ENCODE measurements around the gene RBM19. TPM values are rescaled to one million over a fixed set of nuclear protein-coding genes. Genes with fewer than 3 reads are reported as not detected.

Gene RBM19
- total RNA-seq, 1 experiment from 2014 or later: 29.2 TPM

GRCh38 chr12:113873740-113874139, 92.4 kb downstream of the RBM19 start:
- no TSS peak for BruUV-seq (replicated peaks)
- Mint-ChIP-seq H3K4me1 (ENCODE audit: insufficient read depth, unreplicated experiment) (no peaks in the 10 kb centered on the region), H3K9me3 (ENCODE audit: unreplicated experiment) (no peaks in the 10 kb centered on the region), H3K4me3 (ENCODE audit: unreplicated experiment) (no peak overlapping the region), H3K36me3 (ENCODE audit: insufficient read depth, unreplicated experiment) (peaks cover 25% of the 10 kb centered on the region), H3K27ac (ENCODE audit: low read depth, unreplicated experiment) (no peak overlapping the region), H3K27me3 (ENCODE audit: insufficient read depth, unreplicated experiment) (no peaks in the 10 kb centered on the region)
- TF ChIP-seq, protein P1, sequence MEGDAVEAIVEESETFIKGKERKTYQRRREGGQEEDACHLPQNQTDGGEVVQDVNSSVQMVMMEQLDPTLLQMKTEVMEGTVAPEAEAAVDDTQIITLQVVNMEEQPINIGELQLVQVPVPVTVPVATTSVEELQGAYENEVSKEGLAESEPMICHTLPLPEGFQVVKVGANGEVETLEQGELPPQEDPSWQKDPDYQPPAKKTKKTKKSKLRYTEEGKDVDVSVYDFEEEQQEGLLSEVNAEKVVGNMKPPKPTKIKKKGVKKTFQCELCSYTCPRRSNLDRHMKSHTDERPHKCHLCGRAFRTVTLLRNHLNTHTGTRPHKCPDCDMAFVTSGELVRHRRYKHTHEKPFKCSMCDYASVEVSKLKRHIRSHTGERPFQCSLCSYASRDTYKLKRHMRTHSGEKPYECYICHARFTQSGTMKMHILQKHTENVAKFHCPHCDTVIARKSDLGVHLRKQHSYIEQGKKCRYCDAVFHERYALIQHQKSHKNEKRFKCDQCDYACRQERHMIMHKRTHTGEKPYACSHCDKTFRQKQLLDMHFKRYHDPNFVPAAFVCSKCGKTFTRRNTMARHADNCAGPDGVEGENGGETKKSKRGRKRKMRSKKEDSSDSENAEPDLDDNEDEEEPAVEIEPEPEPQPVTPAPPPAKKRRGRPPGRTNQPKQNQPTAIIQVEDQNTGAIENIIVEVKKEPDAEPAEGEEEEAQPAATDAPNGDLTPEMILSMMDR (IDR thresholded peaks at IDR 0.05; ENCODE audit: unreplicated experiment): no peak
- ChIA-PET CTCF (no interaction called here), POLR2A (no interaction called here)
- intact Hi-C loops (cut with micrococcal nuclease): no loop called here
- no peak for DNase-seq (ENCODE audit: unreplicated experiment)

DNA sequence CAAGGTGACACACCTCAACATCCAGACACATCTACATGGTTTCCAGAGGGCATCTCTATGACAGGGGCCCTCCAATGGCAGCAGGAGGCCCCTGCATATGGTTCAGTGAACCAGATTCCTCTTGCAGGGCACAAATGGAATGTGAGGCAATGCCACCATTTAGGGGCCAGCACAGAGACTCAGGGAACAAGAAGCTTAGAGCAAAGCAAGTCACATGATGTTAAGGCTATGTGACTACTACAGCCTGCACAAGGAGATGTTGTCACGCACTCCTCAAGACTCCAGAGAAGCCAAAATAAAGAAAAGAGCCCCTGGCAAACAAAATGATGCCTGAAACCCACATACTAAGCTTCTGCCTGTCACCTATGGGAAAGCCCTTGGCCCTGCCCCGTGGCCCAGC, 95.2 kb downstream of the RBM19 start:
- TF ChIP-seq, protein P1 (IDR thresholded peaks at IDR 0.05; ENCODE audit: unreplicated experiment): no peak
- POLR2A ChIA-PET: no interaction called here
- Mint-ChIP-seq H3K4me1 (ENCODE audit: insufficient read depth, unreplicated experiment) (no peaks in the 10 kb centered on the region), H3K27ac (ENCODE audit: low read depth, unreplicated experiment) (no peak overlapping the region), H3K4me3 (ENCODE audit: unreplicated experiment) (no peak overlapping the region), H3K36me3 (ENCODE audit: insufficient read depth, unreplicated experiment) (peaks cover 19% of the 10 kb centered on the region), H3K27me3 (ENCODE audit: insufficient read depth, unreplicated experiment) (no peaks in the 10 kb centered on the region), H3K9me3 (ENCODE audit: unreplicated experiment) (no peaks in the 10 kb centered on the region)
- CTCF ChIA-PET: no interaction called here
- no peak for DNase-seq (ENCODE audit: unreplicated experiment)
- intact Hi-C loops (cut with micrococcal nuclease): no loop called here
- no TSS peak for BruUV-seq (replicated peaks)

DNA sequence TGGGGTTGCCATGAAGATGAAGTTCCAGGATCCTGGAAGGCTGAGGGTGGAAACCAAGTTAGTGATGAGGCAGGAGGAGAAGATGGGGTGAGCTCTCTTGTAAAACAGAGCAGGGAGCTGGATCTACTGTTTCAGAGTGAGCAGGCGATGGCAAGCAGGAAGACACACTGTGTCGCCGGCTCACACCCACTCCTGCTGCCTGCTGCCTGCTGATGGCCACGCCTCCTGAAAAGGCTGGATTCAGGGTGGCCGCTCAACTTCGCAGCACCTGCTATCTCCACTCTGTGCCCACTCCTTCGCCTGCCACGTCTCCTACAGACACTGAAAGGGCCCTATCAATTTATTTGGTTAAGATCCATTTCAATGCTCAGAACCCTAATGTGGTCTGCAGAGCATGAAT, 96.1 kb downstream of the RBM19 start:
- no peak overlapping the region for H3K27ac Mint-ChIP-seq (ENCODE audit: low read depth, unreplicated experiment)
- intact Hi-C loops (cut with micrococcal nuclease): no loop called here
- ChIA-PET CTCF (interaction anchor here (0.6 kb wide), 2 partner anchors 290 to 1216 kb away, joined by 3 read pairs; no protein-coding TSS in a partner anchor), POLR2A (no interaction called here)
- TF ChIP-seq, protein P1 (IDR thresholded peaks at IDR 0.05; ENCODE audit: unreplicated experiment): no peak
- H3K27me3 Mint-ChIP-seq (ENCODE audit: insufficient read depth, unreplicated experiment): no peaks in the 10 kb centered on the region
- DNase-seq (ENCODE audit: unreplicated experiment): no peak
- no peak overlapping the region for H3K4me3 Mint-ChIP-seq (ENCODE audit: unreplicated experiment)
- BruUV-seq (replicated peaks): no TSS peak
- H3K36me3 Mint-ChIP-seq (ENCODE audit: insufficient read depth, unreplicated experiment): peaks cover 21% of the 10 kb centered on the region
- no peaks in the 10 kb centered on the region for H3K9me3 Mint-ChIP-seq (ENCODE audit: unreplicated experiment)
- no peaks in the 10 kb centered on the region for H3K4me1 Mint-ChIP-seq (ENCODE audit: insufficient read depth, unreplicated experiment)

- TF ChIP-seq, protein P1 (IDR thresholded peaks at IDR 0.05; ENCODE audit: unreplicated experiment): no peak
- ChIA-PET POLR2A (no interaction called here), CTCF (no interaction called here)
- no TSS peak for BruUV-seq (replicated peaks)
- intact Hi-C loops (cut with micrococcal nuclease): no loop called here
- H3K4me3 Mint-ChIP-seq (ENCODE audit: unreplicated experiment): no peak overlapping the region
- no peak for DNase-seq (ENCODE audit: unreplicated experiment)
- no peak overlapping the region for H3K27ac Mint-ChIP-seq (ENCODE audit: low read depth, unreplicated experiment)
- peaks cover 13% of the 10 kb centered on the region for H3K36me3 Mint-ChIP-seq (ENCODE audit: insufficient read depth, unreplicated experiment)
- H3K9me3 Mint-ChIP-seq (ENCODE audit: unreplicated experiment): no peaks in the 10 kb centered on the region
- H3K4me1 Mint-ChIP-seq (ENCODE audit: insufficient read depth, unreplicated experiment): no peaks in the 10 kb centered on the region
- no peaks in the 10 kb centered on the region for H3K27me3 Mint-ChIP-seq (ENCODE audit: insufficient read depth, unreplicated experiment)
These were observed 97.8 kb downstream of the RBM19 start for GRCh38 chr12:113868365-113868764.
